ENCODE results near the gene CNTNAP2.

Gene CNTNAP2

DNA sequence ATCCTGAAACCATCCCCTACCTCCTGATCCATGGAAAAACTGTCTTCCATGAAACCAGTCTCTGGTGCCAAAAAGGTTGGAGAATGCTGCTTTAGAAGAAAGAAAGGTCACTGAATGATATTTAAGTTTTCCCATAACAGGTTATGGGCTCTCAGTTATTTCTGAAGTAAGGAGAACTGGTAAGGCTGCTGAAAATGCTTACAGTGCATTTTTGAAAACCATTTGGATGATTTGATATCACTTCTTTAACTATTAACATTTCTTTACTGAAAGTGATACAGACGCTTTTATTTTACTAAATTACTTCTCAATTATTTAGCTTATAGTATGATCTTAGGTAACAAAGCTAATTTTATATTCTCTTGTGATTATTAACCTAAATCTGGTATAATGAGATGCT lies 1379.6 kb downstream of the CNTNAP2 start:
- H3K4me3 ChIP-seq = no peak overlapping the region
- no peak overlapping the region for H3K4me2 ChIP-seq
- no peaks in the 10 kb centered on the region for H3K9me3 ChIP-seq
- no peaks in the 10 kb centered on the region for H3K27me3 ChIP-seq
- H3K27ac ChIP-seq = no peak overlapping the region
- no peak overlapping the region for H3K9ac ChIP-seq
- H3K36me3 ChIP-seq = no peaks in the 10 kb centered on the region
- no peak for TF ChIP-seq Cebpa-rat (IDR thresholded peaks at IDR 0.05)
- H3K4me1 ChIP-seq = no peaks in the 10 kb centered on the region
- H4K20me1 ChIP-seq = no peaks in the 10 kb centered on the region

GRCh38 chr7:147497246-147497645 lies 1380.6 kb downstream of the CNTNAP2 start:
- no peaks in the 10 kb centered on the region for H4K20me1 ChIP-seq
- H3K9me3 ChIP-seq = no peaks in the 10 kb centered on the region
- H3K4me1 ChIP-seq = no peaks in the 10 kb centered on the region

DNA sequence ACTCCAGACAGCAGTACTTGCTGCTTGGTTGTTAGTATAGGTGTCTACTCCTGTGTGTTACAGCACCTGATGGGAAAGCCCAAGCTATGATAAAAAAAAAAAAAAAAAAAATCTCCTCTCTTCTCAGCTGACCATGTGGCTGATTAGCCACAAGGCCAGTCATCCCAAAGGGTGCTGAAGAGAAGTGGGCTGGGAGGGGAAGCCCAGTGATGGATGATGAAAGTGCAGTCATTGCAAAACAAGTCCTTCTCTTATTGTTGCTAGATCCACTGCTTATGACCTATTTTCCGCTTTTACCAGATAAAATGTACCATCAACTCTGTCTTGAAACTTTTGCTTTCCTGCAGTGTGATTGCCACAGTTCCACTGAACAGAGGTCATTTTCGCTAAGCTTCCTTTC lies 1381.5 kb downstream of the CNTNAP2 start:
- Histone ChIP-seq H3K4me1 (no peaks in the 10 kb centered on the region), H3K27ac (no peak overlapping the region), H3K27me3 (no peaks in the 10 kb centered on the region), H4K20me1 (no peaks in the 10 kb centered on the region), H3K4me3 (no peak overlapping the region), H3K36me3 (no peaks in the 10 kb centered on the region), H3K9me3 (no peaks in the 10 kb centered on the region), H3K4me2 (no peak overlapping the region), H3K9ac (no peak overlapping the region)
- TF ChIP-seq Cebpa-rat (IDR thresholded peaks at IDR 0.05) = no peak

More at GRCh38 chr7:147497246-147497645, 1380.6 kb downstream of the CNTNAP2 start:
- no peak overlapping the region for H3K9ac ChIP-seq
- no peak overlapping the region for H3K4me3 ChIP-seq
- H3K27ac ChIP-seq = no peak overlapping the region
- no peak overlapping the region for H3K4me2 ChIP-seq
- H3K27me3 ChIP-seq = no peaks in the 10 kb centered on the region
- no peak for TF ChIP-seq Cebpa-rat (IDR thresholded peaks at IDR 0.05)
- H3K36me3 ChIP-seq = no peaks in the 10 kb centered on the region

DNA sequence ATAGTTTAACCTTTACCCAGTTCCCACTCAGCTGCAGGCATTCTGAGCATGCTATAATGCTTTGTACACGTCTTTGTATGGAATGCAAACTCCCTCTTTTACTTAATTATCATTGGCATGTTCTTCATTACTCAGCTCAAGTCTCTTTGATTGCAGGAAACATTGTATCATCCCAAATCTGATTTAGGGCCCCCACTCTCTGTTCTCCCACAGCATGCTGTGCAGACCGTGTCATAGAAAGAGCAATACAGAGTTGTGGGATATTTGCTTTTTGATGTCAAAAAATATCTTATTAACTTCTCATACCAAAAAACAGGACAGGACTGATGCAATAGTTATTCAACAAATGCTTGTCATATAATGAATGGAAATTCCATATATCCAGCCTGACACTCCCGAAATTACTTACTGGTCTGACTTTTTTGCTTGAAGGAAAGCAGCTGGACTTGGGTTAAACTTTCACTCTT lies 1392.5 kb downstream of the CNTNAP2 start:
- H3K9me3 ChIP-seq = no peaks in the 10 kb centered on the region
- H4K20me1 ChIP-seq = no peaks in the 10 kb centered on the region
- no peak overlapping the region for H3K4me3 ChIP-seq
- no peak overlapping the region for H3K27ac ChIP-seq
- no peak for TF ChIP-seq Cebpa-rat (IDR thresholded peaks at IDR 0.05)
- H3K27me3 ChIP-seq = no peaks in the 10 kb centered on the region
- no peak overlapping the region for H3K9ac ChIP-seq
- H3K4me1 ChIP-seq = peaks cover 9% of the 10 kb centered on the region
- H3K4me2 ChIP-seq = no peak overlapping the region
- no peaks in the 10 kb centered on the region for H3K36me3 ChIP-seq

- TF ChIP-seq Cebpa-rat (IDR thresholded peaks at IDR 0.05) = no peak
- H3K4me1 ChIP-seq = peaks cover 9% of the 10 kb centered on the region
- H3K27ac ChIP-seq = no peak overlapping the region
- no peak overlapping the region for H3K4me3 ChIP-seq
- no peaks in the 10 kb centered on the region for H3K36me3 ChIP-seq
- no peaks in the 10 kb centered on the region for H3K9me3 ChIP-seq
- H3K4me2 ChIP-seq = no peak overlapping the region
- H3K9ac ChIP-seq = no peak overlapping the region
- no peaks in the 10 kb centered on the region for H3K27me3 ChIP-seq
- H4K20me1 ChIP-seq = no peaks in the 10 kb centered on the region
Measured at GRCh38 chr7:147509541-147510200, 1393.1 kb downstream of the CNTNAP2 start.

DNA sequence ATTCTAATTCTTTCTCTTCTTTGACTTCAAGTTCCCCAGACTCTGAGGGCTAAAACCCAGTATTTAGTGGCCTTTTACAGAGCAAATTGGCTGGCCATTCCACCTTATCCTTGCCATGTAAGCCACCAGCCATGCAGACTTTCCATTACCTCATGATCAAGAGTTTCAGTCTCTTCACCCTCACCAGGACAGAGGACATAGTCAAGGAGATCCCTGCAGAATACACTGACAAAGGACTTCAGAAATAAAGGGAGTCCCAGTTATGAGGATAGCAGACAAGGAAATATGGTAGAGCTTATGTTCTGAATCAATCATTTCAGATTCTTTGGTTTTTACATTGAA lies 1393.6 kb downstream of the CNTNAP2 start:
- H3K9me3 ChIP-seq = no peaks in the 10 kb centered on the region
- no peak for TF ChIP-seq Cebpa-rat (IDR thresholded peaks at IDR 0.05)
- H3K4me1 ChIP-seq = peaks cover 9% of the 10 kb centered on the region
- no peak overlapping the region for H3K4me2 ChIP-seq
- H3K27ac ChIP-seq = no peak overlapping the region
- H3K4me3 ChIP-seq = no peak overlapping the region
- H4K20me1 ChIP-seq = no peaks in the 10 kb centered on the region
- no peaks in the 10 kb centered on the region for H3K27me3 ChIP-seq
- no peak overlapping the region for H3K9ac ChIP-seq
- H3K36me3 ChIP-seq = no peaks in the 10 kb centered on the region

DNA sequence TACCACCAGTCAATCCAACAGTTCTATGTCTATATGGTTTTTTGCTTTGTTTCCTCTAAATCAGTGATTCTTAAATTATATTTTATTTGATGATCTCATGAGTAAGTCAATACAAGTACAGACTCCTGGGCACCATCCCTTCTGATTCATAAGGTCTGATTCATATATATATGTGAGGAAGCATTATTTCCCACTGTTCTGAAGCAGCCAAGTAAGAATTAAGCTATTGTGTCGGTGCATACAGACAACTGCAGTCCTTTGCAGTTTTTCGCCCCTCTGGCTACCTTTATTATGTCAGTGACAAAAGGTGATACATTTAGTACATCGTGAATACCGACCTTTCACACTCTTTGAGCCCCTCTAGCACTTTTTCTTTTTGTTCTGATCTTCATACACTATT lies 1394.3 kb downstream of the CNTNAP2 start:
- no peaks in the 10 kb centered on the region for H3K9me3 ChIP-seq
- no peak overlapping the region for H3K4me2 ChIP-seq
- H4K20me1 ChIP-seq = no peaks in the 10 kb centered on the region
- H3K4me3 ChIP-seq = no peak overlapping the region
- H3K27me3 ChIP-seq = no peaks in the 10 kb centered on the region
- no peaks in the 10 kb centered on the region for H3K36me3 ChIP-seq
- peaks cover 9% of the 10 kb centered on the region for H3K4me1 ChIP-seq
- no peak overlapping the region for H3K9ac ChIP-seq
- TF ChIP-seq Cebpa-rat (IDR thresholded peaks at IDR 0.05) = no peak
- no peak overlapping the region for H3K27ac ChIP-seq

- Histone ChIP-seq H3K27ac (no peak overlapping the region), H3K27me3 (no peaks in the 10 kb centered on the region), H3K9me3 (no peaks in the 10 kb centered on the region), H3K4me3 (no peak overlapping the region), H4K20me1 (no peaks in the 10 kb centered on the region), H3K9ac (no peak overlapping the region), H3K4me2 (no peak overlapping the region), H3K4me1 (peaks cover 4% of the 10 kb centered on the region; the same call in 1 of the 2 replicates), H3K36me3 (no peaks in the 10 kb centered on the region)
- TF ChIP-seq Cebpa-rat (IDR thresholded peaks at IDR 0.05) = no peak
Measured at GRCh38 chr7:147513451-147513850, 1396.8 kb downstream of the CNTNAP2 start.

- Histone ChIP-seq H3K4me3 (no peak overlapping the region), H4K20me1 (no peaks in the 10 kb centered on the region), H3K4me1 (peaks cover 4% of the 10 kb centered on the region; the same call in 1 of the 2 replicates), H3K27ac (no peak overlapping the region), H3K27me3 (no peaks in the 10 kb centered on the region), H3K4me2 (no peak overlapping the region), H3K9me3 (no peaks in the 10 kb centered on the region), H3K9ac (no peak overlapping the region), H3K36me3 (no peaks in the 10 kb centered on the region)
- TF ChIP-seq Cebpa-rat (IDR thresholded peaks at IDR 0.05) = no peak
Measured at GRCh38 chr7:147516391-147516790, 1399.8 kb downstream of the CNTNAP2 start.

DNA sequence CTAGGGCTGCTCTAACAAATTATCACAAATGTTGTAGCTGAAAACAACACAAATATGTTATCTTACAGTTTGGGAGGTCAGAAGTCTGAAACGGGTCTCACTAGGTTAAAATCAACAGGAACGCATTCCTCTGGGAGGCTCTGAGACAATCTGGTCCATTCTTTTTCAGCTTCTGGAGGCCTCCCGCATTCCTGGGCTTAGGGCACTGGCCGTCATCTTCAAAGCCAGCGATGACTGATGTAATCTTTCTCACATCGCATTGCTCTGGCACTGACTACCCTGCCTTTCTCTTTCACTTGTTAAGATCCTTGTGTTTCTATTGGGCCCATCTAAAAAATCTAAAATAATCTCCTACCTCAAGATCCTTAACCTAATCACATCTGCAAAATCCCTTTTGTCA lies 1402.5 kb downstream of the CNTNAP2 start:
- no peak overlapping the region for H3K4me2 ChIP-seq
- H3K27ac ChIP-seq = no peak overlapping the region
- no peaks in the 10 kb centered on the region for H3K27me3 ChIP-seq
- H3K9me3 ChIP-seq = no peaks in the 10 kb centered on the region
- H3K36me3 ChIP-seq = no peaks in the 10 kb centered on the region
- H3K4me3 ChIP-seq = no peak overlapping the region
- H3K9ac ChIP-seq = no peak overlapping the region
- no peaks in the 10 kb centered on the region for H3K4me1 ChIP-seq
- no peaks in the 10 kb centered on the region for H4K20me1 ChIP-seq
- no peak for TF ChIP-seq Cebpa-rat (IDR thresholded peaks at IDR 0.05)

DNA sequence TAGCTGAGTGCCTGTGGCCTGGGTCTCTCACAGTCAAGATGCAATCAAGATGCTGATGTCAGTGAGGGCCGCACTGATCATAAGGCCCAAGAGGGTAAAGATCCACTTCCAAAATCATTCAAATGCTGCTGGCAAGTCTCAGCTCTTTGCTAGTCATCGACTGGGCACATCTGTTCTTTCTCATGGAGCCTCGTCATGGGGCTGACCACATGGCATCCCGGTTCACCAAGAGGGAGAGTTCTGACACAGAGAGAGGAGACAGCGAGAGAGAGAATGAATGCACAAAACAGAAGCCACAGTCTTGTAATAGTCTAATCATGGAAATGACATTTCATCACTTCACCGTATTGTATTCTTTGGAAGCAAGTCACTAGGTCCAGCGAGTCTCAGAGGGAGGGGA lies 1406.5 kb downstream of the CNTNAP2 start:
- Histone ChIP-seq H3K4me3 (no peak overlapping the region), H3K9ac (no peak overlapping the region), H4K20me1 (no peaks in the 10 kb centered on the region), H3K27ac (no peak overlapping the region), H3K36me3 (no peaks in the 10 kb centered on the region), H3K9me3 (no peaks in the 10 kb centered on the region), H3K4me2 (no peak overlapping the region), H3K27me3 (no peaks in the 10 kb centered on the region), H3K4me1 (no peaks in the 10 kb centered on the region)
- no peak for TF ChIP-seq Cebpa-rat (IDR thresholded peaks at IDR 0.05)
